Lung (tissue), 12 donors: ENCODE measurements around the gene SOCS2. TPM values are rescaled to one million over a fixed set of nuclear protein-coding genes. Genes with fewer than 3 reads are reported as not detected.

Experiments
- ATAC-seq: fragments of 200-7000 bp; cut with Tn5 transposase; one replicate; pipeline ENCODE4 v1.9.1; 2020; ENCODE audit warnings: moderate number of reproducible peaks; ENCODE audit not compliant: insufficient read depth, low FRiP score
- DNase-seq, 3 donors: peaks; one replicate each; pipeline ENCODE4 v3.0.0-alpha.2; 2013 to 2017
- H3K27ac ChIP-seq, 2 donors: one replicate each; pipeline ENCODE4 v1.5.1; 2013; ENCODE audit warnings: mild to moderate bottlenecking in 2 of 2, moderate library complexity in 2 of 2, control low read depth in 1 of 2, inconsistent platforms in 1 of 2, low read depth in 1 of 2, low read length in 1 of 2
- H3K27me3 ChIP-seq, 3 donors: one replicate each; pipeline ENCODE4 v1.5.1; 2013; ENCODE audit warnings: low read length in 2 of 3; ENCODE audit not compliant: control insufficient read depth in 3 of 3, insufficient read depth in 3 of 3
- H3K36me3 ChIP-seq, 4 donors: one replicate each; pipeline ENCODE4 v1.5.1; 2013; ENCODE audit warnings: low read length in 4 of 4, mild to moderate bottlenecking in 1 of 4, moderate library complexity in 1 of 4; ENCODE audit not compliant: control insufficient read depth in 4 of 4, insufficient read depth in 4 of 4
- H3K4me1 ChIP-seq, 5 donors: one replicate each; pipeline ENCODE4 v1.5.1; 2013; ENCODE audit warnings: low read length in 5 of 5, mild to moderate bottlenecking in 2 of 5, moderate library complexity in 1 of 5; ENCODE audit not compliant: control insufficient read depth in 5 of 5, insufficient read depth in 5 of 5
- H3K4me3 ChIP-seq: one replicate; pipeline ENCODE4 v1.5.1; 2013; ENCODE audit warnings: mild to moderate bottlenecking, control low read depth, moderate library complexity
- H3K9ac ChIP-seq, 2 donors: one replicate each; pipeline ENCODE4 v1.5.1; 2013; ENCODE audit warnings: low read length in 2 of 2, control low read depth in 1 of 2; ENCODE audit not compliant: insufficient read depth in 1 of 2
- H3K9me3 ChIP-seq, 4 donors: one replicate each; pipeline ENCODE4 v1.5.1; 2013; ENCODE audit warnings: low read length in 3 of 4, mild to moderate bottlenecking in 1 of 4, moderate library complexity in 1 of 4; ENCODE audit not compliant: control insufficient read depth in 4 of 4, insufficient read depth in 3 of 4
- CTCF ChIP-seq: IDR thresholded peaks from 2 replicates; pipeline ENCODE4 v1.5.1; 2012; ENCODE audit warnings: mild to moderate bottlenecking; ENCODE audit errors: control extremely low read depth, extremely low read depth
- WGBS, 2 donors: extraction: QIAGEN DNeasy Blood & Tissue Kit; methylation state at CpG; one replicate each; pipeline ENCODE4 v1.1.7; 2013; 5-methylcytosine and 5-hydroxymethylcytosine counted together
- polyA plus RNA-seq, 2 donors: library from polyadenylated mRNA; stranded (reverse); fragments of 200-250 nt; gene quantifications; one replicate each; pipeline ENCODE4 v1.2.1, GENCODE V29; 2013
- total RNA-seq, 2 donors: library from RNA; depleted of rRNA in 1 of 2; stranded (reverse); fragments of >200 nt in 1 of 2; gene quantifications; one replicate each; pipeline ENCODE4 v1.2.1, GENCODE V29; 2014 to 2021
- donor health status: control.
- donor health status: control.
- donor health status: Bipolar disorder and iron deficiency.
- donor health status: healthy.
- donor health status: DM: yes; HTN: yes; CAD: no.

Gene SOCS2
- total and polyA plus RNA-seq, 4 donors: 26.9 to 45.1 (median 32.7) TPM

- H3K27ac ChIP-seq: peak overlapping the region; percentile 88 to 96
- peak overlapping the region; percentile 83 for H3K4me3 ChIP-seq
- TF ChIP-seq CTCF: no peak
- no peaks in the 10 kb centered on the region for H3K27me3 ChIP-seq
- ATAC-seq (no peak), DNase-seq (no peak)
- peaks cover 0 to 16% (median 2%) of the 10 kb centered on the region in 5 donors for H3K4me1 ChIP-seq
- WGBS, 2 donors: 7 to 25% methylated on average over 21 of the region's 21 CpGs
- H3K9ac ChIP-seq: peak overlapping the region in 1 of 2 donors; percentile 74
- peaks cover 0 to 18% (median 2%) of the 10 kb centered on the region in 4 donors for H3K36me3 ChIP-seq
- H3K9me3 ChIP-seq: no peaks in the 10 kb centered on the region
Measured at GRCh38 chr12:93573552-93574223, 1.2 kb downstream of the SOCS2 start.

- no peak for ATAC-seq
- Histone ChIP-seq H3K36me3 (peaks cover 0 to 23% (median 3%) of the 10 kb centered on the region in 4 donors), H3K9ac (no peak overlapping the region), H3K4me1 (peaks cover 0 to 14% (median 4%) of the 10 kb centered on the region in 5 donors), H3K4me3 (no peak overlapping the region), H3K27me3 (no peaks in the 10 kb centered on the region), H3K27ac (no peak overlapping the region), H3K9me3 (no peaks in the 10 kb centered on the region)
- whole genome bisulfite sequencing, 2 donors: 52 to 57% methylated on average over 3 of the region's 3 CpGs
- DNase-seq: no peak
- no peak for TF ChIP-seq CTCF
Measured at GRCh38 chr12:93577222-93577621, 4.7 kb downstream of the SOCS2 start.

- ATAC-seq (no peak), DNase-seq (no peak)
- Histone ChIP-seq H3K9ac (no peak overlapping the region), H3K4me3 (no peak overlapping the region), H3K4me1 (peaks cover 0 to 13% (median 4%) of the 10 kb centered on the region in 5 donors), H3K36me3 (peaks cover 0 to 23% (median 3%) of the 10 kb centered on the region in 4 donors), H3K9me3 (peaks cover 0 to 2% (median 0%) of the 10 kb centered on the region in 4 donors), H3K27ac (no peak overlapping the region), H3K27me3 (no peaks in the 10 kb centered on the region)
- WGBS, 2 donors: 72 to 74% methylated on average over 5 of the region's 5 CpGs
- TF ChIP-seq CTCF: no peak
Measured at GRCh38 chr12:93578221-93578620, 5.7 kb downstream of the SOCS2 start.
